ENCODE results near the gene HACD2.

DNA sequence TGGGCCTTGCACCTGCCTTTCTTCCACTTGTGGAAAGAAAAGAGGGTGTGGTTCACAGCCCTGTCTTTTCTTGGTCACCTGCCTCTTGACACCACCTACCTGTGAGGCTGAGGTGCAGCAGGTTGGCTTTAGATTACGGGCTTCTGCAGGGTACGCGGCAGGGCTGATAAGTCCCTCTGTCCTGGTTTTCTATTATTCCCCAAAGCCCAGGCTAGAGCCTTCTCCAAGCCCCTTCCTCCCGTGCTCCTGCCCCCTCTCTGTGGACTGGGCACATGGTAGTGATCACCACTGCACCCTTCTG, 44.8 kb upstream of the HACD2 start:
- TF ChIP-seq, protein P1, sequence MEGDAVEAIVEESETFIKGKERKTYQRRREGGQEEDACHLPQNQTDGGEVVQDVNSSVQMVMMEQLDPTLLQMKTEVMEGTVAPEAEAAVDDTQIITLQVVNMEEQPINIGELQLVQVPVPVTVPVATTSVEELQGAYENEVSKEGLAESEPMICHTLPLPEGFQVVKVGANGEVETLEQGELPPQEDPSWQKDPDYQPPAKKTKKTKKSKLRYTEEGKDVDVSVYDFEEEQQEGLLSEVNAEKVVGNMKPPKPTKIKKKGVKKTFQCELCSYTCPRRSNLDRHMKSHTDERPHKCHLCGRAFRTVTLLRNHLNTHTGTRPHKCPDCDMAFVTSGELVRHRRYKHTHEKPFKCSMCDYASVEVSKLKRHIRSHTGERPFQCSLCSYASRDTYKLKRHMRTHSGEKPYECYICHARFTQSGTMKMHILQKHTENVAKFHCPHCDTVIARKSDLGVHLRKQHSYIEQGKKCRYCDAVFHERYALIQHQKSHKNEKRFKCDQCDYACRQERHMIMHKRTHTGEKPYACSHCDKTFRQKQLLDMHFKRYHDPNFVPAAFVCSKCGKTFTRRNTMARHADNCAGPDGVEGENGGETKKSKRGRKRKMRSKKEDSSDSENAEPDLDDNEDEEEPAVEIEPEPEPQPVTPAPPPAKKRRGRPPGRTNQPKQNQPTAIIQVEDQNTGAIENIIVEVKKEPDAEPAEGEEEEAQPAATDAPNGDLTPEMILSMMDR (IDR thresholded peaks at IDR 0.05), result no peak
- TF ChIP-seq EZH2 (IDR thresholded peaks at IDR 0.05), result no peak
